ENCODE results near the gene NCOR2. TPM values are rescaled to one million over a fixed set of nuclear protein-coding genes. Genes with fewer than 3 reads are reported as not detected.
A peak's percentile ranks its signal among the peaks of the same experiment; 100 is the strongest.

NCOR2 gene
- polyA plus RNA-seq, 3 donors, result 49.9 to 59.7 (median 50.1) TPM

GRCh38 chr12:124562018-124562795 lies 5.2 kb downstream of the NCOR2 start:
- DNase-seq (ENCODE audit: low read depth in 3 of 3, low spot score in 2 of 3), result no peak

GRCh38 chr12:124561231-124561630 lies 6.2 kb downstream of the NCOR2 start:
- no peak for DNase-seq (ENCODE audit: low read depth in 3 of 3, low spot score in 2 of 3)

GRCh38 chr12:124560146-124560890 lies 7.1 kb downstream of the NCOR2 start:
- DNase-seq (ENCODE audit: low read depth in 3 of 3, low spot score in 2 of 3), result no peak

- no peak for DNase-seq (ENCODE audit: low read depth in 3 of 3, low spot score in 2 of 3)
These were observed 8.0 kb downstream of the NCOR2 start for GRCh38 chr12:124559182-124560017.

- DNase-seq (ENCODE audit: low read depth in 3 of 3, low spot score in 2 of 3), result no peak
These were observed 9.1 kb downstream of the NCOR2 start for GRCh38 chr12:124558313-124558712.

GRCh38 chr12:124557518-124558223 lies 9.7 kb downstream of the NCOR2 start:
- no peak for DNase-seq (ENCODE audit: low read depth in 3 of 3, low spot score in 2 of 3)

GRCh38 chr12:124556896-124557501 lies 10.4 kb downstream of the NCOR2 start:
- DNase-seq (ENCODE audit: low read depth in 3 of 3, low spot score in 2 of 3), result no peak

- no peak for DNase-seq (ENCODE audit: low read depth in 3 of 3, low spot score in 2 of 3)
These were observed 11.3 kb downstream of the NCOR2 start for GRCh38 chr12:124556074-124556466.

- DNase-seq (ENCODE audit: low read depth in 3 of 3, low spot score in 2 of 3), result no peak
These were observed 12.0 kb downstream of the NCOR2 start for GRCh38 chr12:124555168-124556073.

GRCh38 chr12:124554429-124555029 lies 12.9 kb downstream of the NCOR2 start:
- DNase-seq (ENCODE audit: low read depth in 3 of 3, low spot score in 2 of 3), result no peak

- DNase-seq (ENCODE audit: low read depth in 3 of 3, low spot score in 2 of 3), result no peak
These were observed 13.5 kb downstream of the NCOR2 start for GRCh38 chr12:124553862-124554428.

GRCh38 chr12:124551268-124552144 lies 15.9 kb downstream of the NCOR2 start:
- peak in 1 of 3 donors; percentile 84 for DNase-seq (ENCODE audit: low read depth in 3 of 3, low spot score in 2 of 3)

- DNase-seq (ENCODE audit: low read depth in 3 of 3, low spot score in 2 of 3), result no peak
These were observed 17.0 kb downstream of the NCOR2 start for GRCh38 chr12:124550123-124551089.

- no peak for DNase-seq (ENCODE audit: low read depth in 3 of 3, low spot score in 2 of 3)
These were observed 17.8 kb downstream of the NCOR2 start for GRCh38 chr12:124549629-124550028.

GRCh38 chr12:124548854-124549378 lies 18.5 kb downstream of the NCOR2 start:
- no peak for DNase-seq (ENCODE audit: low read depth in 3 of 3, low spot score in 2 of 3)

- DNase-seq (ENCODE audit: low read depth in 3 of 3, low spot score in 2 of 3), result no peak
These were observed 19.8 kb downstream of the NCOR2 start for GRCh38 chr12:124547626-124548025.
